GM18868 (cell line): ENCODE results near the gene DGKD.

Experiments
- ATAC-seq: cut with Tn5 transposase; IDR thresholded peaks from one replicate; pipeline ENCODE4 v1.9.1; 2021; ENCODE audit warnings: mild to moderate bottlenecking, moderate library complexity; ENCODE audit not compliant: unreplicated experiment

The DGKD gene

DNA sequence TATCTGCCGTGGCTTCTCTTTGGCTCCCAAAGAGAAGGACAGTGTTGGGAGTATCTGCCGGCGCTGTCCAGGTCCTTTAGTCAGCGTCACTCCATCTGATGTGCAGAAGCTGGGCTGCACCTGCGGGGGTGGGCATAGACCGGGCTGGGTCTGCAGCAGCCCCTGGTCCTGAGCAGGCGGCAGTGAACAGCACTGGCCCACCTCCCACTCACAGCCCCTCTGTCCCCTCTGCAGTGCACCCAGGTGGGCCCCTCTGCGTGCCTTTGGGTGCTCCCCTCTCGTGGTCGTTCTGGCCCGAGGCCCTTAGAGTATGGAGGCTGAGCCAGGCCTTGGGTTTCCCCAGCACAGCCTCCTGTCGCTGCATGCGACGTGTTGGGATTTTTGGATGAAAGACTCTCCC, 116.5 kb downstream of the DGKD start:
- ATAC-seq, result no peak

DNA sequence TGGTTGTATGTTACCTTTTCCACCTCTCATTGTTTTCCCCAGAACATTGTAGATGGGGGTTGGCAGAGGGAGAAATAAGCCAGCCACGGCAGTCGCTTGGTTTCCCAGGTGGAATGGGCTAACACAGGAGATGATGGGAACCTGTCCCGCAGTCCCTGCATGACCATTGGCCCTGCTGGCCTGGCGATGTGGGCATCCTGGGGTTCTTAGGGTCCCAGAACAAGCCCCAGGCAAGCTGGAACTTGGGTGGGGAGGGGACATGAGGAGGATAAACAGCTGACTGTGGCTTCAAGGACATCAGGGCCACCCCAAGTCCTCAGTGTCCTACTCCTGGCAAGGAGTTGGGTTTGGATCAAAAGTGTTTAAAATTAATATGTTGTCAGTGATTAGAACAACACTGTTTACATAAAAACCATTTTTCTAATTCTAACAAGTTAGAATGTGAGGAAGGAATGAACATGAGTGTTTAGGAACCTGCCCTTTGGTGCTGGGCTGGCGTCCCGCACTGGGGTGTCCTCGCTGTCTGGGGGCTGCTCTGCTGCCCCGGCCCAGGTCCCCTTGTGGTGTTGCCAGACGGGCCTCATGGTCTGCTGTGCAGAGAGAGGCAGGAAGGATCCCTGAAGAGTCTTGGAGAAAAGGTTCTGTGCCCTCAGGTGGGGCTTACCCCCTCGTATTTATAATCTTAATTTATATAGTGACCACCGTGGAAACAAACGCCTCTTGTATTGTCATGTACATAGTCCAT, 117.2 kb downstream of the DGKD start:
- no peak for ATAC-seq

DNA sequence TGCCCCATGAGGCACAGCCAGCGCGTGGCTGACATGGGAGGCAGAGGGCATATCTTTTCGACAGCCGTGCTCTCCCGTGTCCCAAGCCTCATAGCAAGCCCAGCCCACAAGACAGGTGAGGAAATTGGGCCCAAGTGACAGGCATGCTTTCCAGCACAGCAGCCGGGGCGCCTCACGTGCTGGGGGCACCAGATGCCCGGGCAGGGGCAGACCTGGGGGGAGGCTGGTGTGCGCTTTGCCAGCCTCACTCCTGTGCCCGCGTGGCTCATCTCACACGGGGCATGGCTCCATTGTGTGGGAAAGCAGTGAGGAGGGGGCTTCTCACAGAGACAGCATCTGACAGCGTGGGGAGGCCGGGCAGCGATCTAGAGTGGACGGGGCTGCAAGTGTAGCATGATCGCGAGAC, 119.1 kb downstream of the DGKD start:
- ATAC-seq, result no peak

DNA sequence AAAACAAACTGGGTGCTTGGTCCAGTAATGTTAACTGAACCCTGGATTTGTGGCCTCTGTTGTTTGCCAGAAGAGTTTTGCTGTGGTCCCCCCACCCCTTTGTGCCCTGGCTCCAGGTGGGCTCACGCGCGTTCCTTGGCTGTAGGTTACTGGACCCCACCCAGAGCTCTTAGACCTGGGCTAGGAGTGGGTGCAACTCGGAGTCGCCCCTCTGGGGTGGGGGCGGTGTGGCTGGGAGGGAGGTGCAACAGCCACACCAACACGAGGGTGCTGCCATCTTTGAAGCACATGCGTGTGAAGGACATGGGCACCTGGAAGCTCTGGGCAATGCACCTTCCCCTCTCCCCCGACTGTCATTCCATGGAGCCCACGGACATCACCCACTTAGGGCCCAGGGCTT, 119.6 kb downstream of the DGKD start:
- ATAC-seq, result no peak

DNA sequence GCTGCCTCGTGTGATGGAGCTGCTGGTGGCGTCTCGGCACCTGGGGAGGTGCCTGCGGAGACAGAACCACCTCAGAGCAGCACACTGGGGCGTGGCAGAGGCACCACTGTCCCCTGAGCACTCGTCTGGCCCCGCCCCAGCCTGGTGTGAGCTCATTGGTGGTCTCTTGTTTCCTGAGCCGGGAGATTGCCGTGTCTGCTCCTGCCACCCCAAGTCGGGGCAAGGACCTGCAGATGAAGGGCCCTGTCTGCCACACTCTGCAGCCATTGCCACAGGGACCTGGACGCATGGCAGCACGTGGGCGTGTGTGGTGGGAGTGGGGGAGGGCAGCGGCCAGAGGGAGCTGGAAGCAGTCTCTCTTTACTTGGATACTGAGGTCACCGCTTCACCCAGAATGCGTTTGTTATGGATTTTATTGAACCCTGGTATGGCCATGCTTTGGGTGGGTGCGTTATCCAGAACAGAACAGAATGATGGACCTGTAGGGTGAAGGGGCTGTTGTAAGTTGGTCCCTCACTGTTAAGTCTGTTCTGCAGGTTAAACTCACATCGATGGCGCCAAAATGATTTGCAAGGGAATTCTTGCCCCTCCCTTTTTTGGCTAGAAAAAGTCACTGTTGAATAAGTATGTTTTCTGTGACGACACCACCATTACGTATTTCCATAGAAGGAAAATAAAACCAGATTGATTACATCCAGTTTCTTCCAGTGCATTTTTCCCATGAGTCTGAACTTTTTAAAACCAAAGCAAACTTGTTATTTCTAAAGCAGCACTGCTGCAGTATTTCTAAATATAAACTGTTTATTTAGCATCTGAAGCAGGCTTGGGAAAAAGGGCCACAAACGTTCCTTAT, 120.2 kb downstream of the DGKD start:
- no peak for ATAC-seq

DNA sequence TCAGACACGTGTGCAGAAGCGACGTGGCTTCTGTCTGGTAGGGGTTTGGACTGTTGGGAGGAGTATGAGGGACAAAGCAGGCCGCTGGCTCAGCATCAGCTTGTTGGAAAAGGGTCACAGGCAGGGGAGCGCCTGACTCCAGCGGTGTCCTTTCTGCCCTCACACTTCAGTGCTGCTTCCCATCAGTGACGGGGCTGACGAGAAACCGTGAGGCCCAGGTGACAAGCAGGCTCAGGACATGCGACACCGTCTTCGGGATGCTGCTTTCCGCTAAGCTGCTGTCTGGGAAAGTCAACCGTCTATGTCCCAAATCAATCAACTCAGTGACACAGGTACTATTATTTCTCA, 121.7 kb downstream of the DGKD start:
- ATAC-seq, result no peak

DNA sequence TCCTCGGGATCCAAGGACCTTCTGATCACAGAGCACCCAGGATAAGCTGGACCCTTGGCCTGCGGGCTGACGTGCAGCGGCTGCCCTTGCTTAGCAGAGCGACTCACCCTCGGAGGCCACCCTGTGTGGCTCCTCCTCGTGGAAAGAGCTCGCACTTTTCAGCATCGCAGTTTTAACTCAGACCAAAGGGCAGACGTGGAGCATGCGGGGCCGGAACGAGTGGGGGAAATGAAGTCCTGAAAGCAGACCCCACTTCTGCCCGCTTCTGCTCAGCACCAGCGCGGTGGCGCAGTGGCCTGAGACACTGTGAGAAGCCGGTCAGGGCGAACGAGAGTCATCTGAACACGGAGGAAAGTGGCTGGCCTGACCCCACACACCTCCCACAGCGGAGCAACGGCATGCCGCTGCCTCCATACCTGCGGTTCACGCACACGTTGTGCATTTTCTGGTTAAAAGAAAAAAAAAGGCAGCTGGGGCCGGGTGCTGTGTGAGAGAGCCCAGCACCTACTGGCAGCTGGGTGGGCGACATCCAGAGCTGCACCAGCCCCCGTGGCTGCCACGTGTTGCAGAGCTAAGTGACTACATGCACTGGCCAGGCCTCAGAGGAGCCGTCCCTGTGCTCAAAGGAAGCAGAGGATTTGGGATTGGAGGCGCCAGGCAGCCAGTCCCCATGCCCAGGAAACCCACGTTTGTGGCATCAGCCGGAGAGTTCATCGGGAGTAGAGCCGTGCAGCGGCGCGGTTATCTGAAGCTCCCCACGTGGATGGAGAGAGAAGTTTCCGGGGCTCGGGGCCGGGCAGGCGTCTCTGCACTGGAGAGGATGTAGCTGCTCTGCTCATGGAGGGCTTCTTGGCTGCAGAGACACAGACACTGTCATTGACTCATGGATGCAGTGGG, 122.6 kb downstream of the DGKD start:
- ATAC-seq, result no peak

DNA sequence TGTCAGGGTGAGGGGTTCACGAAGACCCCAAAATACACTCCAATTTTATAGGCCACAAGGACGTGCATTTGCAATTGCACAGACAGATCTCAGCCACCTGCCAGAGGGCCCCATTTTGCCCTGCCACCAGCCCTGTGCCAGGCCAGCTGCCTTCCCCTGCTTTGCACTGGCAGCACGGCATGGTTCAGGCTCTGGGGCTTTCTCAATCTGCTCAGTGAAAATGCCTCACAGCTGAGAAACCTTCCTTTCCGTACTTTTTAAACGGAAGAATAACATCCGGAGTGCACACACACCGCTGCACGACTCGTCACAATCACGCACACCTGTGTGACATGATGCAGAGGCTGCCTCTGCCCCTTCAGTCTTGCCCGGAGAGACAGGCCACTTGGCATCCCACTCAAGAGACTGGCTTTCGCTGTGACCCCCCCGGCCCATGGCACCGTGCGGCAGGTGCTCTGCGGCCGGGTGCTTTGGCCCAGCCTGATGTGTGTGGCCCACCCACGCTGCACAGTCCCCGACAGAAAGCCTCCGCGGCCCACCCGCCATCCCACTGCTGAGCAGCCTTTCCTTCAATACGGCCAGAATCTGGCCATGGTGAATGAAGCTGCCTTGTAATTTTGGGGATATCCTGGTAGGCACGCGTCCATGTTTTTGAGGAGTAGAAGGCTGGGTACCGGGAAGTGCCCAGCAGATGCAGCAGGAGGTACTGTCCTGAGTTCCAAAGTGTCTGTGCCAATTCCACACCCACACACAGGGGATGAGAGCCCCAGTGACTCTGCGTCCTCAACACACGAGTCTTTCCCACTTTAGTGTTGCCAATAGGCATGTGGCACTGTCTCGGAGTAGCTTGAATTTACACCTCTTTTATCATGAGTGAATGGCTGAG, 123.5 kb downstream of the DGKD start:
- ATAC-seq, result no peak

DNA sequence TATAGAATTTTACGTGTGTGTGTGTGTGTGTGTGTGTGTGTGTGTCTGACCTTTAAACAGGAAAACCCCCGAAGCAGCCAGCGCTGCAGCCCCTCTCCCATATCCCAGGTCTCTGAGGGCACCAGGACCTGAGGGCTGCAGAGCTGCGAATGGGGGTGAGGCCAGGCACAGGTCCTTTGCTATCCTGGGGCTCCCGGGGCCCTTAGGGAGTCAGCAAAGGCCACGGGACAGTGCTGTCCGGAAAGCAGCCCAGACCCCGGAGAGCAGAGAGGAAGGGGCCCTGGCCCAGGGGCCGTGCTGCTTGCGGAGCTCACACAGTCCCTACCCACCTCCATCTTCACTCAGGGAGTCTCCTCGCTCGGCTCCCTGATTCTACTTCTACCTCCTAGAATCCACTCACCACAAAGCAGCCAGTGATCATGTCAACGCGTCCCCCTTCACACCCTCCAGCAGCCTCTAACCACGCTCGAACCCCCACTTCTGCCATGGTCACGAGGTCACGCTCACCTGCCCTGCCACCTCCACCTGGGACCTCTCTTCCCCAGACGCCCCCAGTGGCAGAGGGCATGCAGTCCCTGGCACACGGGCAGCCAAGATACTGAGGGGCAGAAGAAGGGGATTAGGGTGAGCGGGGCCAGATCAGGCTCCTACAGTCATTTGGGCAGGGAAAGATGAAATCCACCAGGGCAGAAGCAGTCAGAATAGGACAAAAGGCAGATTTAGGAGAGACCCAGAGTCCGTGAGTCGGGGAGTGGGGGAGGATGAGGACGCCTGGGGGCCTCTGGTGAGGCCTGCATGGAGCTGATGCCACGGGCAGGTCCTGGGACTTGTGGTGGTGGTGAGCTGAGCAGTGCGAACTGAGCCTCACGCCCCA, 125.6 kb downstream of the DGKD start:
- no peak for ATAC-seq

DNA sequence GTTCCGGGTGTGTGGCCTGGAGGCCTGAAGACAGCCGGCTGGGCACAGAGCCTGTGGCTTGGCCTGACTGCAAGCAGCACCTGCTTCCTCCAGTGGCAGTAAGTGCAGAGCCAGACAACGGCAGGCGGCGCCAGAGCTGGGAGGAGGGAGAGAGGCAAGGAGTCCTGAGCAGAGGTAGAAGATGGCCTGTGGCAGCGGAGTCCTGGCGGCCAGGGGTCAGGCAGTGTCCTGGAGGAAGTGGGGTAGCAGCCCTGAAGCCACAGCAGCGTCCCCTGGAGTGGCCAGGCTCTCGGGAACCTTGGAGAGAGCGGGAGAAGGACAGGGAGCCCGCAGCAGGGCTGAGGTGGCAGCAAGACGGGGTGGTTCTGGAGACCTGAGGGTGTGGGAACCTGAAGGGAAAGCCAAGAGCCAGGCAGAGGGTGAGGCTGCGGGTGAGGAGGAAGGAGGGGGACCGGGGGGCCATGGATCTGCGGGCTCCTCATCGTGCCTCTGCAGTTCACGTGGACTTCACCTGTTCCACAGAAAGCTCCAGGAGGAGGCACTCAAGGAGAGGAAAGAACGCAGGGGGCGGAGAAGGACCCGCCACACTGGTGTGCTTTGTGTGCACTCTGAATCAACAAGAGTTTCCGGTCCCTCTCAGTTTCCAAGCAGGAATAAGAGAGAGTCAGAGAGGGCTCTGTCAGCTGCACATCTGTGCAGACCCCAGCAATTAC, 126.4 kb downstream of the DGKD start:
- ATAC-seq, result no peak

DNA sequence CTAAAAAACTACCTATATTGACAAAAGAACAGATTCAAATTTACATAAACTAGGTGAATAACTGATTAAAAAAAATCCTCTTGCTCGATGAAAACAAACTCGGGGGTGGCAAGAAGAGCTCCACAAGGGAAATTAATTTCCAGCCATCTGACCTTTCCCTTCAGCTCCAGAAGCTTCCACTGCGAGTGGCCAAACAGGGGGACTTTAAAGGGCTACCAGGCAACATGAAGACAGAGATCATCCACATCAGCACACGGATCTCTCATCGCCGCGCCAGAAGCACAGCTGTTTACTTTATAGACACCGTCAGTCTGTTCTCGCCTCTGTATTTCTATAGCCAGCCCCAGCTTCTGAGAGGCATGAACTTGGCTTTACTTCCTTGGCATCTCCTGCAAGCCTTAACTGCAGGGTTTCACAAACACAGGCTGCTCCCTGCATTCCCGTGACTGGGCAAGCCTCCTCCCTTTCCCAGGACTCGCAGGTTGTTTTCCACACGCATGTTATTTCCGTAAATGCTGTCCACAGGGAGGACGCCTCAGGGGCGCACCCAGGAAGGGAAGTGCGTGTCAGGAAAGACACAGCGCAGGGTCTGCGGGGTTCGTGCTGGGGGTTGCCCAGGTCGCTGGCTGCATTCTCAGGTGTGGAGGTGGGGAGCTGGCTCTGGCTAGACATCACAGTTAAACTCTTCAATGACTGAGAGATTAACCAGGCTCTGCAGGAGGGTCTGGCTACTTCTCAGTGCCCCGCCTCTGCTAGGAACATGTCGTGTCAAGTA, 127.3 kb downstream of the DGKD start:
- no peak for ATAC-seq

DNA sequence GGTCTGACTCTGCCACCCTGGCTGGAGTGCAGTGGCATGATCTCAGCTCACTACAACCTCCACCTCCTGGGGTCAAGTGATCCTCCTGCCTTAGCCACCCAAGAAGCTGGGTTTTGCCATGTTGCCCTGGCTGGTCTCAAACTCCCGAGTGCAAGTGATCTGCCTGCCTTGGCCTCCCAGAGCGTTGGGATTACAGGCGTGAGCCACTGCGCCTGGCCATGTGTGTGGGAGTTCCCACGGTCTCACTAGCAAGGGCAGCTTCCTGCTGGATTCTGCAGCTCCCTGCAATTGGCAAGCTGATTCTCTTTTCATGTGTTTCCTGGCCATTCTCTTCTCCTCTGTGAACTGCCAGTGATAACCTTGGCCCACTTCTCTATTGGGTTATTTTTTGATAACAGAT, 128.3 kb downstream of the DGKD start:
- ATAC-seq, result no peak

DNA sequence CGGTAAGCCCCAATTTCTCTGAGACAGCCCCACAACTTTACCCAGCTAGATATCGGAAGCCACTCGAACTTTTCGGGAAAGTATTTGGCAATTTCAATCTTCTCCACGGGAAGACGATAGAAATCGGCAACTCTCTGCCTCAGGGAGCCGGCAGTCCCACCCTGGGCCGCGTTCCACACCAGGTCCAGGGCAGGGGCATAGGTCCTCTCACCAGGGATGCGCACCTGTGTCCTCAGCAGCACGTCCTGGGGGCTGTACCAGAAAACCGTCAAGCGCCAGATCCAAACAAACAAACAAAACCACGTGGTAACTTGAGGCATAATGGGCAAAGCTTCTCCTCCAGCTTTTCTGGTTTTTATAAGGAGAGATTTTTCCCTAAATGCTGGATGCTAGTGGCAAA, 131.4 kb downstream of the DGKD start:
- no peak for ATAC-seq

DNA sequence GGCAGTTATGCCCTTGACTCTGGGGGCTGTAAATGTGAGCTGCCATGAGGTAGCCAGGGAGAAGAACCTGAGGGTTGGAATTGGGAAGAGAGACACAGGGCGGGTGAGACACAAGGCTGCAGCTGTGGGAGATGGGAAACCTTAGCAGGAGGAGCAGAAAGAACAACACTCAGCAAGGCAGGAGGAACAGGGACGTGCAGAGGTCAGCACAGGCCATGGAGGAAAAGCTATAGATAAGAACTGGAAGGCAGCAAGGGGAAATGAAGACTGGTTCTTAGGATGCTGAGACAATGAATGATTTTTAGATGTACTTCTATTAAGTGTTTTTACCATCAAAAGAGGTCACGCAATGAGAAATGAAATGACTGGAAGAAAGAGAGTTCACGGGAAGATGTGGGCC, 132.1 kb downstream of the DGKD start:
- no peak for ATAC-seq

DNA sequence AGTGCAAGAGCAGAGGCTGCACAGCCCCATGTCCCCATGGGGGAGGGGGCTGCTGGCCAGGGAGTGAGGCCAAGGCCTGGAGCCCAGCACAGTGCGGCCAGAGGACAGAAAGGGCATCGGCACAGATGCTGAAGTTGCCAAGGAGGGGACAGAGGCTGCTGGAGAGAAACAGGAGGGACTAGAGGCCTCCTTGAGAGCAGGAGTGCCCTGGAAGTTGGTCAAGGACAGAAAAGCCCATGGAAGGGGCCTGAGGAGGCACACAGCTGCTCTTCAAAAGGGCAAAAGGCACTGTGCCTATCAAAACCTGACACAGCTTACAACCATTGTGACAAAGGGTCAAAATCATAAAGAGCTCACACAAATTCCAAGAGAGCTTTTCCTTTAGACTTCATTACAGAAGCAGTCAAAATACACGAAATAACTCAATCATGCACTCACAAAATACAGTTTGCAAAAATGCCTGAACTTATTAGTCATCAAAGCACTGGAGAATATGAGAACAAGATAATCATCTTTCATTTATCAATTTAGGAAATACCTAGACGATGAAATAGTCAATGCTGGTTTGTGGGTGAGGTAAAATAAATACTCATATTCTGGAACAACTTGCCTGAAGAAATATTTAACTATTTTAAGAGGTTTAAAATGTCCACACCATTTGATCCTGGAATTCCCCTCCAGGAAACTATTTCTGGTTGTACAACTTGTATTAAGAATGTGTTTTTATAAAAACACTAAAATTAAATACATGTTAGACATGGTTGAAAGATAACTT, 132.7 kb downstream of the DGKD start:
- no peak for ATAC-seq

DNA sequence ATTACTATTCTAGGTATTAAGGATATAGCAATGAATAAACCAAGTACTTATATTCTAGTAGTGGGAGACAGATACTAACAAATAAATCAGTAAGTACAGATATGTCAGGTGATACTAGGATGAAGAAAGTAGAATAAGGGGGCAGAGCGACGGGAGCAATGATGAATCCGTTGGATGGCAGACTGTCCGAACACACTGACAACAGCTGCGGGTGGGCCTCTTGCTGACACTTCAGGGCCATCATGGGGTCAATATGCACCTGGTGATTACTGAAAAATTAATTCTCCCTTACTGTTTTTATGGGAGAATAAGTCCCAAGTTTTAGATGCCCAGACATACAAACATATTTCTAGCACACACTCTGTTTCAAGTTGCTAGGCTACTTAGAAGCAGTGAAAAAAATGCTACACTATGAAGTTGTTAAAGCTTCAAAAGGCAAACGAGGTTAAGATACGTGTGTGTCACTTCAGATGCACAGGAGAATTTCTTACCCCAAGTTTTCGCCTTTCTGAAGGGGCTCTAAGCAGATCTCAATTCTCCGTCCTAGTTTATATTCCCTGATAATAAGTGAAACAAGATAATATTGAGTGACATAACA, 133.6 kb downstream of the DGKD start:
- no peak for ATAC-seq

DNA sequence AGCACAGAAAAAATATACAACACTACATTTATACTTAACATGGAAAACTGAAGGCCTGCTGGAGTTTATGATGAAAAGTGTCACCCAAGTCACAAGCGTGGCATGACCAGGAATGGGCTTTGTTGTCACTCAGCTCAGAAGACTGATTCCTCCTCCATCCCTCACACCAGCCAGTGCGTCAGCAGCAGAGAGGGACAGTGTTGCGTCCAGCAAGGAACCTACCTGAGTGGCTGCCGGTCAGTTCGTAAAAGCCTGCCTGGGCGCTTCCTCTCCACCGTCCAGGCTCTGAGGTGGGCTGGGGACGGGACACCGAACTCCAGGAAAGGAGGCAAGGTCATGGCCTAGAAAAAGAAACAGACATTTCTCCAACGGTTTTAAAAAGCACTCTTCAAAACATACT, 134.8 kb downstream of the DGKD start:
- no peak for ATAC-seq
